Iris pigment epithelial cell (primary cell): ENCODE results near the gene SERPINB1.
"Not testable (repeated sequence)": the region's sequence is repeated elsewhere in the genome, so short reads cannot be mapped to it uniquely, and the experiment has no call there.

Source experiments
- DNase-seq: peaks from one replicate; pipeline ENCODE4 v3.0.0-alpha.2; 2011; ENCODE audit warnings: low read depth

SERPINB1 gene

DNA sequence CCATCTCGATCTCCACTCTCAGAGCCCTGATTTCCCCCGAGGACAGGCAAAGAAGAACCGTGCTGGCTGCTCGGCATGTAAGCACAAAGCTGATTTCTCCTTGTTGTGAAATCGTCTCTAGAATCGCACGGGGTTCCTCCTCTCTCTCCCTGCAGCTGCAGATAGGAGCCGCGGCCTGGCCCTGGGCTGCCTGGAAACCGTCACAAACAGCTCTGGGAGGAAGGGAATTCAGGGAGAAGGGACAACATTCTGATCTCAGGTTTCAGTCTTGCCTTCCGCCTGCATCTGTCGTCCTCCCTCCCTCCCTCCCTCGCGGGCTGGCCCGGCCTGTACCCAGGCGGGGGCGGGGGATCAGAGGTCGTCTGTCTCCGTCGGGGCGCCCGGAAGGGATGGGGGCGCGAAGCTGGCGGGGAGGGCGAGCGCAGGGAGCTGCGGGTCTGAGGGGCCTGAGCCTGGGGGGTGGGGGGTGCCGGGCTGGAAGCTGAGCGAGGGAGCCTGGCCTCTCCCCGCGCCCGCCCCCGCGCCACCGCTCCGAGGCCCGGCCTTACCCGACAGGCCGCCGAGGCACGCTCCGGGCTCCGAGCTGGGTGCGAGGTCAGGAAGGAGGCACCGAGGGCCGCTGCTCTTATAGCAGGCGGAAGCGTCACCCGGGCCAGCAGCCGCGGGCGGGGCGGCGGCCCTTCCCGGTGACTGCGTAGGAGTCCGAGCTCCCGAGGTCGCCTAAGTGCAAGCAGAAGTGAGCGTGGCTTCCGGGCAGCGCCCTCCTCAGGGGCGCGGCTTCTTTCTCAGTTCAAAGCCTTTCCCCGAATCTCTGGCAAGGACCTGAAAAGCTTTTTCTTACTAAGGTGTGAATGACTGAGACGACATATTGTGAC, at the start of gene SERPINB1:
SERPINB1 (minus strand) TSS at position 600 of the 875 bp plus-strand sequence. CDS start 1,277 bp downstream, outside the sequence.
- peak; percentile 98 for DNase-seq

DNA sequence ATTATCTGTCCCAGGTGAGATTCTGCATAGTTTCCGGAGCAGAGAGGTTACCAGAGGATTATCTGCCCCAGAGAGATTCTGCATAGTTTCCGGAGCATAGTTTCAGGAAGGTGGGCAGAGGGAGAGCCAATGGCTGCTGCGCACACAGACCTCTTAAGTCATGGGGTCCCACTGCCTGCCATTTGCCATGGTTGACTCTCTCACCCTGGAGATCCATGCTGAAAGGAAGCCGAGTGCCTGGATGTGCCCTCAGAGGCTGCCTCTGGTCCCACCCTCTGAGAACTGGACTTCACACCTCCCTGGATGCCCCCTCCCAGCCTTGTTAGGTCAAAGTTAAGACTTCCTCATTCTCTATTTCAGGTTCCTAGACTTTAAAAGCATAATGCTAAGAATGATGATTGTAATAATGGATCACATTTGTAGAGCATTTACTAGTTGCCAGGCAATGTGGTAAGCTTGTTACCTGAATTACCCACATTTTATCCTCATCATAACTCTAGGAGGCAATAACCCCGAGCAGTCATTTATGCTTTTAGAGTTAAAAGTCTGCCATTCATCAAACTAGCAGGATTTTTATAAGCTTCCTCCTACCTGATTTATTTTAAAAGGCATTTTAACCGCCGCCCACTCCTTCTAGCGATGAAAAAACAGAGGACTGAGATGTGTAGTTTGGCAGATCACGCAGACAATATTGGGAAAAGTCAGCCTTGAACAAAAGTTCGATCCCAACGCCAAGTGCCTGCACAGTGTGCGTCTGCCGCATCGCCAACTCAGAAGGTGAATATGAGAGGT, 49.5 kb upstream of the SERPINB1 start:
- DNase-seq, result no peak

- DNase-seq, result no peak
Observed at GRCh38 chr6:2885967-2886735, 44.5 kb upstream of the SERPINB1 start.

GRCh38 chr6:2884804-2885203, 43.1 kb upstream of the SERPINB1 start:
- DNase-seq, result no peak

GRCh38 chr6:2883673-2884072, 42.0 kb upstream of the SERPINB1 start:
- no peak for DNase-seq

- DNase-seq, result no peak
Observed at GRCh38 chr6:2881423-2881822, 39.8 kb upstream of the SERPINB1 start.

DNA sequence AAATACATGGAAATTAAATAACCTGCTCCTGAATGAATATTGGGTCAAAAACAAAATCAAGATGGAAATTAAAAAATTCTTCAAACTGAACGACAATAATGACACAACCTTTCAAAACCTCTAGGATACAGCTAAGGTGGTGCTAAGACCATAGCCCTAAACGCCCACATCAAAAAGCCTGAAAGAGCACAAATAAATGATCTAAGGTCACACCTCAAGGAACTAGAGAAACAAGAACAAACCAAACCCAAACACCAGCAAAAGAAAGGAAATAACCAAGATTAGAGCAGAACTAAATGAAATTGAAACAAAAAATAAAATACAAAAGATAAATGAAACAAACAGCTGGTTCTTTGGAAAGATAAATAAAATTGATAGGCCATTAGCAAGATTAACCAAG, 38.5 kb upstream of the SERPINB1 start:
- DNase-seq, result not testable (repeated sequence)

- DNase-seq, result no peak
Observed at GRCh38 chr6:2877960-2878359, 36.3 kb upstream of the SERPINB1 start.

DNA sequence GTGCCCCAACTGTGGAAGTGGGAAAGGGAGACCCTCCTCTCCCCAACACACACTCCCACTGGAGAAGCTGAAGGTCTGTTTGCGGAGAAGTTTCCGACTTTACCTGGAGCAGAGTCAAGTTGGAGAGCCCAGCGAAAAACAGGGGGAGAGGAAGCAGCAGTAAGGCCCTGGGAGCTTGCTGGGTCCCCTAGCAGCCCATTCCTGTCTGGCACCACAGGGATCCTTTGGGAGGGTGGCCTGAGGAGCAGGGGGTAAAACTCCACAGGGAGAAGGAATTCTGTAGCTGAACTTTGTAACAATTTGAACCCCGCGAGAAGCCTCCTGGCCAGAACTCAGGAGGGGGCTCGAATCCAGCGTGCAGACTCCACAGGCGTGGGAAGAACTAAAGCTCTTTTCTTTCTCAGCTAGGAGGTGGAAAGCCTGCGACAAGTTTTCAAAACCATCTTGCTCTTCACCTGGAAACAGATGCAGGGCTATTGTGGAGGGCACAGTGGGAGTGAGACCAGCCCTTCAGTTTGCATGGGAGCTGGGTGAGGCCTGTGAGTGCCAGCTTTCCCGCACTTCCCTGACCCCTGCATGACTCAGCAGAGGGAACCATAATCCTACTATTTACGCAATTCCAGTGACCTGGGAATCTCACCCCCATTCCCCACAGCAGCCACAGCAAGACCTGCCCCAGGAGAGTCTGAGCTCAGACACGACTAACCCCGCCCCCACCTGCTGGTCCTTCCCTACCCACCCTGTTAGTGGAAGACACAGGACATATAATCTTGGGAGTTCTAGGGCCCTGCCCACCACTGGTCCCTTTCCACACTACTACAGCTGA, 35.6 kb upstream of the SERPINB1 start:
- DNase-seq, result peak; percentile 59

DNA sequence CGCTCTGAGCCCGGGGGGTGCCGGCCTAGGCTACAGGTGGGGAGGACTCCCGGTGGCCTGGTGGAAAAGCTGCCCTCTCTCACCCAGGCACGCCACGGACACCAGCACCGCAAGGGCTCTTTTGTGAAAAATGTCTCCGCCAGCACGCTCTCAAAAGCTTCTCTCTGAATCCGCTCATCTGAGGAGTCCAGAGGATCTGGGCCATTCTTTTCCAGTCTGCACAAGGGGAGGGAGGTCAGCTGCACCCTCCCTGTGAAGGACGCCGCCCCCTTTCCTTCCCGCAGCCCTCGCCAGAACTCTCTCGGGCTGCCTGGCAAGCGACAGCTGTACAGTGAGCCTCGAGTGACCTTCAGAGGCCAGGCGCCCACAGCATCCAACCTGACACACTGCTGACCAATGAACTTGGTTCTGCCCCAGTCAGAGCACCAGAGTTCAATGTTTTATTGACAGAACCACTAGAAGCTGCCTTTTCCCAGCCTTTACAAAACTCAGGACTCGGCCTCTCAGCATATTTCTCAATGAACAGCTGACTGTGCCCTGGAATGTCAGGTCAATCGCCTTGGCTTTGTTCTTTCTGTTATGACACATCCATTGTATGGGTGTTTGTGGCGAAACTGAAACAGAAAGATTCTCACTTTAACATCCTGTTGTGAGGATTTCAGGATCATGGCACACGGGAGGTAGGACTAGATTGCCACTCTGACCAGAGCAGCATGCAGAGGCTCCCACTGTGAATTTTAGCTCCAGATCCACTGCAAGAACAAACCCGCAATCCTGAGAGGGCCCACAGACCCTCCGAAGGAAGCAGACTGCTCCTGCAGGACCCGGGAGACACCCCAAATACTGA, 34.8 kb upstream of the SERPINB1 start:
- DNase-seq, result peak; percentile 94

DNA sequence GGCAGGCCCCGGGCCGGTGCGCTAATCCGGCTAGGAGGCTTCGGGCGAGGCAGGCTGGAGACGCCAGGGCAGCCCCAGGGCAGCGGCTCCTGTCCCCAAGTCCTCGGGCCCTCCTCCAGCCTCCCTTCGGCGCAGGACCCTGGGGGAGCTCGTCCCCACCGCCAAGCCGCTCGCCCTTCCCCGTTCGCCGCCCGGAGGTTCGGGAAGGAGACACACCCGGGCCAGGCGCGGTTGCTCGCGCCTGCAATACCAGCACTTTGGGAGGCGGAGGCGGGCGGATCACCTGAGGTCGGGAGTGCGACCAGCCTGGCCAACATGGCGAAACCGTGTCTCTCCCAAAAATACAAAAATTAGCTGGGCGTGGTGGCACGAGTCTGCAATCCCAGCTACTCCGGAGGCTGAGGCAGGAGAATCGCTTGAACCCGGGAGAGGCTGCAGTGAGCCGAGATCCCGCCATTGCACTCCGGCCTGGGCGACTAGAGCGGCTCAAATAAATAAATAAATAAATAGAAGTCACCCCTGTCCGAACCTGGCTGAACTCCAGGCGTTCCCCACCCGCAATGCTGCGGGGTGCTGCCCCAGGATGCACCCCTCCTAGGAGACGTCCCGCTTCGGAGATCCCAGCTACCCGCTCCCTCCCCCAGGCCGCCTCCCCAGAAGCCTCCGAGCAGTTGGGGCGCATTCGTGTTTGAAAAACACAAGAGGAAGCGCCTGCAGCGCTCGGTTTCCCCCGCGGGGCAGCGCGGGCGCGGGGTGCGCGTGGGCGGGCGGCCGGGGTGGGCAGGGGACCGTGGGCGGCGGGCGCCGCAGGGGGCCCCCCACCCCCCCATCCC, 33.9 kb upstream of the SERPINB1 start:
- peak; percentile 39 for DNase-seq

- no peak for DNase-seq
Observed at GRCh38 chr6:2873643-2874042, 32.0 kb upstream of the SERPINB1 start.

DNA sequence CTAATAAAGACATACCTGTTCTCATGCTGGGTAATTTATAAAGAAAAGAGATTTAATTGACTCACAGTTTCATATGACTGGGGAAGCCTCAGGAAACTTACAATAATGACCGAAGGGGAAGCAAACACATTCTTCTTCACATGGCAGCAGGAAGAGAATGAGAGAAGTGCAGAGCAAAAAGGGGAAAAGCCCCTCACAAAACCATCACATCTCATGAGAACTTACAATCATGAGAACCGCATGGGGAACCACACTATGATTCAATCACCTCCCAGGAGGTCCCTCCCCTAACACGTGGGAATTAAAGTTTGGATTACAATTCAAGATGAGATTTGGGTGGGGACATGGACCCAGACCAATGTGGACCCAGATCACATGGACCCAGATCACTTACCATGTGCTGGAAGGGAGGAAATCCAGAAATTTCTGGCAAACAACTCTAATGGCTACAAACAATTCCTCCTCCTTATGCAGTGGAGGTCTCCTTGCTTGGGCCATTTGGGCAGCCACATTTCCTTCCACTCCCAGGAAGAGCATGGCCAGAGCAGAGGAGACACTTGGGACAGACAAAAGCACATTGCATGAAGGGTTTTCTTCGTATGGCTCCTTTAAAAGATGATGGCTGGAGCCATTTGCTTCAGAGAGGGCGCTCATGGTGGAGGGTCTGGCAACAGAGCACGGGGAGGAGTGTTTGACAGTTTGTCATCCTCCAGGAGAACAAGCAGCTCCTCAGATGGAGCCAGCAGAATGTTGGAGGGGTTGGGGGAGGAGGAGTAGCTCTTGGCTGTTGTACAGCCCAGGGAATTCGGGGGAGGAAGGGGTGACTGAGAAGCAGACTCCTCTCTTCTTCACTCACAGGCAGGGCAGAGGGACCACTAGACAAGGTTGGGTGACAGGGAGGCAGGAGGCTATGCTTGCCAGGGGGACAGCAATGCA, 31.0 kb upstream of the SERPINB1 start:
- no peak for DNase-seq

DNA sequence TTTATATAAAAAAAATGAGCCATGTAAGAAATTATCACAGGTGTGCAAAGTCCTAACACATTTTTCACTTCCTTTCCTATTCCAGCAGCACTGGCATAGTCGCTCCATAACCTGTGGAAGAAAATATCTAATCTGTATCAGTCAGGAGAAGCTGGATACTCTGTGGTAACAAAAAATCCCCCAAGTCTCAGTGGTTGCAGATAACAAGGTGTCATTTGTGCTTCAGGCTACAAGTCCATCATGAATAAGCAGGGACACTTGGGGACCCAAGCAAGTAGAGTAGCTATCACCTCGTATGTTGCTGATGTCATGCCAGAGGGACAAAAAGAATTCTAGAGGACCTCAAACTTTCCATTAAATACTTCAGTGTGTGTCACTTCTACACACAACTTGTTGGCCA, 30.3 kb upstream of the SERPINB1 start:
- no peak for DNase-seq

DNA sequence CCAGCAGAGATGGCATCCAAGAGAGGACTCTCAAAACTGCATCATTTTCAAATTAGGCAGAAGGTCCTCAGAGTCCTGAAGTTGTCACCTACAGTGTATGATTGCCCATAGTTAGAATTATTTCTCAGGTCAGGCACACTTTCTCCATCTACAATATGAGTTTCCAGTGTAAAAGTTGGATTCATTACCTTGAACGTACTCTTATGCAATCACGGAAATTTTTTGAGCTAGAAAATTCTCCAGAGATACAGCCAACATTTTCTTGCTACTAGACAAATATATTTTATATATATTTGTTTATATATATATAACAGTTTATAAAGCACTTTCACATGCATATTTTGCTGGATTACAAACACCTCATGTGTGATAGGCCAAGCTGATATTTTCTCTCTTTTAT, 29.4 kb upstream of the SERPINB1 start:
- peak; percentile 20 for DNase-seq

DNA sequence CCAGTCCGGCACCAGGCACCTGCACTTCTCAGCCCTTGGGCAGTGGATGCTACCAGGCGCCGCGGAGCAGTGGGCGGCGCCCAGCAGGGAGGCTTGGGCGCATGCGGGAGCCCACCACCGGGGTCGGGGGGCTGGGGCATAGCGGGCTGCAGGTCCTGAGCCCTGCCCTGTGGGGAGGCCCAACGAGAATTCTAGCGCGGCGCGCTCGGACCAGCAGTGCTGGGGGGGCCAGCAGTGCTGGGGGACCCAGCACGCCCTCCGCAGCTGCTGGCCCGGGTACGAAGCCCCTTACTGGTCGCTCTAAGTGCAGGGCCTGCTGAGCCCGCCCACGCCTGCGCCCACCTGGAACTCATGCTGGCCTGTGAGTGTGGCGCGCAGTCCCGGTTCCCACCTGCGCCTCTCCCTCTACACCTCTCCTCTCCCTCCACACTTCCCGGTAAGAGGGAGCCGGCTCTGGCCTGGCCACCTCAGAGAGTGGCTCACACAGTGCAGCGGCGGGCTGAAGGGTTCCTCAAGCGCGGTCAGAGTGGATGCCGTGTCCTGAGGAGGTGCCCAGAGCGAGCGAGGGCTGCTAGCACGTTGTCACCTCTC, 28.5 kb upstream of the SERPINB1 start:
- no peak for DNase-seq

DNA sequence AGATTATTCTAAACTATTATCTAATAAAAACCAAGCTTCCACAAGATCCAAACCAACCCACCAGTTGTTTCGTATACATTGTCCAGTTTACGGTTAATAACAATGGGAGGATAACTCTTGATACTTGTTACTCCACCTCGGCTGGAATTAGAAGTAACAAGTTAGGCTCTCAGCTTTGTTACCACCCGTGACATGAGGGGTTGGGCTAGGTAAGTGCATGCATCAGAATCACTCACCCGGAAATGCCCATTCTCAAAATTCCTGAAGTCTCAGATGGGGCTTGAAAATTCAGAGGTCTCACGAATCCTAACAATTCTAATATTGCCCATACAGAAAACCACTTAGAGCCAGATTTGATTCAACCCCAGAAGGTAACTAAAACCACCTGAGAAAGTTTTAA, 27.0 kb upstream of the SERPINB1 start:
- DNase-seq, result no peak
